Kidney (tissue), 14 donors: ENCODE measurements around the gene TCERG1L. TPM values are rescaled to one million over a fixed set of nuclear protein-coding genes. Genes with fewer than 3 reads are reported as not detected.

Source experiments
- DNase-seq, 5 donors: peaks; one replicate each; pipeline ENCODE4 v3.0.0-alpha.2; 2013 to 2020
- FAIRE-seq: peaks from 2 replicates; lab custom pipeline; 2012; peaks lifted over from hg19 to GRCh38; lab: Jason Lieb, UNC
- H3K27ac ChIP-seq, 2 donors: one replicate each; pipeline ENCODE4 v1.7.0; 2013; ENCODE audit warnings: low read depth in 2 of 2, low read length in 2 of 2, inconsistent platforms in 1 of 2
- H3K27me3 ChIP-seq: one replicate; pipeline ENCODE4 v1.7.1; 2013; ENCODE audit warnings: low read length, inconsistent platforms; ENCODE audit not compliant: control insufficient read depth, insufficient read depth
- H3K36me3 ChIP-seq, 3 donors: one replicate each; pipeline versions ENCODE4 v1.7.0 to v1.7.1; 2013; ENCODE audit warnings: low read length in 3 of 3, control low read depth in 1 of 3, inconsistent platforms in 1 of 3; ENCODE audit not compliant: insufficient read depth in 3 of 3, control insufficient read depth in 2 of 3
- H3K4me1 ChIP-seq, 3 donors: one replicate each; pipeline versions ENCODE4 v1.7.0 to v1.7.1; 2013; ENCODE audit warnings: low read length in 3 of 3, inconsistent platforms in 1 of 3, low read depth in 1 of 3; ENCODE audit not compliant: control insufficient read depth in 2 of 3, insufficient read depth in 2 of 3
- H3K4me3 ChIP-seq, 3 donors: one replicate each; pipeline versions ENCODE4 v1.7.0 to v1.8.1; 2013; ENCODE audit warnings: low read length in 3 of 3, control low read depth in 1 of 3, inconsistent platforms in 1 of 3
- H3K9ac ChIP-seq, 3 donors: one replicate each; pipeline versions ENCODE4 v1.7.0 to v1.7.1; 2013; ENCODE audit warnings: low read length in 3 of 3, control low read depth in 1 of 3, inconsistent platforms in 1 of 3
- H3K9me3 ChIP-seq, 3 donors: one replicate each; pipeline versions ENCODE4 v1.7.0 to v1.7.1; 2013; ENCODE audit warnings: low read length in 3 of 3, control low read depth in 1 of 3, inconsistent platforms in 1 of 3; ENCODE audit not compliant: control insufficient read depth in 2 of 3, insufficient read depth in 1 of 3
- CTCF ChIP-seq: IDR thresholded peaks from 3 replicates; pipeline ENCODE4 v1.5.1; 2012; ENCODE audit warnings: mild to moderate bottlenecking, moderate library complexity, borderline replicate concordance; ENCODE audit not compliant: insufficient read depth; ENCODE audit errors: extremely low read depth
- intact Hi-C: fragments of 100-400 bp; cut with DNase I; formaldehyde crosslinking; loops from one replicate; pipeline ENCODE4 v1.11.1; 2022
- polyA plus RNA-seq: library from polyadenylated mRNA; stranded (reverse); fragments of 350-450 nt; fragmentation: Illumina TruSeq; extraction: RNeasy Lipid Tissue Mini Kit (QIAGEN cat#74804); gene quantifications from one replicate; pipeline ENCODE4 v1.2.3, GENCODE V29; 2014; ENCODE audit warnings: low read depth, low replicate concordance; ENCODE audit not compliant: insufficient read depth
- total RNA-seq: library from RNA; stranded (reverse); fragmentation: NEBNext Ultra II Directional; extraction: Animal tissue kit (Norgen Biotek cat#: 25700); gene quantifications from one replicate; pipeline ENCODE4 v1.2.1, GENCODE V29; 2021
- donor health status: control.
- donor health status: control.
- donor health status: control.
- donor health status: control.
- donor health status: control.
- donor health status: DM: yes; HTN: yes; CAD: no.
- donor health status: Normal renal cell carcinoma (clear cell type).

TCERG1L gene
- total and polyA plus RNA-seq, 2 donors from 2014 or later, result not detected

GRCh38 chr10:131065673-131066305, 245.7 kb downstream of the TCERG1L start:
- intact Hi-C loops, result no loop called here

GRCh38 chr10:131063311-131063710, 248.2 kb downstream of the TCERG1L start:
- DNase-seq (no peak), FAIRE-seq (no peak)
- Histone ChIP-seq H3K9ac (no peak overlapping the region), H3K9me3 (no peaks in the 10 kb centered on the region), H3K27me3 (no peaks in the 10 kb centered on the region), H3K27ac (no peak overlapping the region), H3K36me3 (no peaks in the 10 kb centered on the region), H3K4me1 (no peaks in the 10 kb centered on the region), H3K4me3 (no peak overlapping the region)
- intact Hi-C loops, result no loop called here
- TF ChIP-seq CTCF, result no peak

More at GRCh38 chr10:131065673-131066305, 245.7 kb downstream of the TCERG1L start:
- no peak overlapping the region for H3K4me3 ChIP-seq
- no peak for TF ChIP-seq CTCF
- H3K27me3 ChIP-seq, result no peaks in the 10 kb centered on the region
- H3K9ac ChIP-seq, result no peak overlapping the region
- no peak overlapping the region for H3K27ac ChIP-seq
- no peaks in the 10 kb centered on the region for H3K4me1 ChIP-seq
- no peaks in the 10 kb centered on the region for H3K36me3 ChIP-seq
- H3K9me3 ChIP-seq, result no peaks in the 10 kb centered on the region
- FAIRE-seq (no peak), DNase-seq (no peak)

- Histone ChIP-seq H3K9me3 (no peaks in the 10 kb centered on the region), H3K27ac (no peak overlapping the region), H3K4me3 (no peak overlapping the region), H3K9ac (no peak overlapping the region), H3K27me3 (no peaks in the 10 kb centered on the region), H3K36me3 (no peaks in the 10 kb centered on the region), H3K4me1 (no peaks in the 10 kb centered on the region)
- TF ChIP-seq CTCF, result no peak
- DNase-seq (no peak), FAIRE-seq (no peak)
- intact Hi-C loops, result no loop called here
Measured at GRCh38 chr10:131062621-131063260, 248.8 kb downstream of the TCERG1L start.
